GM23248 (cell line): ENCODE results near the gene SMCO2.

Experiments
- EZH2 ChIP-seq: fragments of 200-600 bp; sonication (generic); IDR thresholded peaks from 2 replicates; pipeline ENCODE4 v1.6.1; 2018; ENCODE audit warnings: antibody characterized with exemption, mild to moderate bottlenecking; ENCODE audit not compliant: insufficient read depth, poor library complexity, severe bottlenecking
- EZH2phosphoT487 ChIP-seq: fragments of 200-600 bp; sonication (generic); IDR thresholded peaks from 2 replicates; pipeline ENCODE4 v1.6.1; 2018; ENCODE audit warnings: antibody characterized with exemption, moderate library complexity, mild to moderate bottlenecking, low read depth; ENCODE audit not compliant: insufficient read depth

DNA sequence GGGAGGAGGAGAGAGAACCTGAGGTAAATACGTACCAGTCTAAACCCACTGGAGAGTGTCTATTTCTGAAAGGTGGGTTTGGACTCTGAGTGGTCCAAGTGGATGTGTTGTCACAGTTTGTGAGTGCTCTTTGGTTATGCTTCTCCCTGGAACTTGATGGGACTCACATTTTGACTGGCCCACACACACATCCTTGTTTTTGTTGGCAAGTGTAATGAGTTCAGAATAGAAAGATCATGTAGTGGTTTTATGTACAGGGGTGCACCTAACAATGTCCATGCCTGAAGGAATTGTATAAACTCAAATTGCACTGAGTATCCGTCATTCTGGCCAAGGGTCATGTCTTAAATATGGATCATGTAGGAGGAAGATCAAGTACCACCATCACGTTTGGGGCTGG is 82.3 kb downstream of the SMCO2 start:
- no peak for TF ChIP-seq EZH2phosphoT487
- no peak for TF ChIP-seq EZH2
